ENCODE data around the gene ATRN. TPM values are rescaled to one million over a fixed set of nuclear protein-coding genes. Genes with fewer than 3 reads are reported as not detected.

ATRN gene
- total RNA-seq, 2 donors from 2014 or later = 17.0 to 23.1 TPM

DNA sequence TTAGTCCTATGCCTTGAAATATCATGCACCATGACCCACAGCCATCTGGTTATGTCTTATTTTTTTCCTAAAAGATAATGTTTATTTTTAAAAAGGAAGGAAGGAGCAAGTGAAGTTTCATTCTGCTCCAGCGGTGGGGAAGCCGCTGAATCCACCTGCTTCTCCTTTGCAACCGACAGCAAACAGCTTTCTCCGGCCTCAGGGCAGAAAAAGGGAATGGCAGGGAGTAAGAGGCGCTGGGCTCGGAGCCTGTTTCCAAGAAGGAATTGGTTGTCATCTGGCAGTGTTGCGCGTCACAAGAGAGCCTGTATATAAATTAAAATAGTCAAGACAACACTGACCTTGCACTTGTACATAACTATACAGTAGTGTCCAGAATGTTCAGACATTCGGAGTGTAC, 178.1 kb downstream of the ATRN start:
- Histone ChIP-seq H3K4me3 (no peak overlapping the region), H3K9me3 (no peaks in the 10 kb centered on the region), H3K27me3 (no peaks in the 10 kb centered on the region), H3K27ac (no peak overlapping the region), H3K9ac (ENCODE audit: low read depth in 2 of 2, low read length in 2 of 2) (no peak overlapping the region), H3K4me1 (no peaks in the 10 kb centered on the region), H3K36me3 (no peaks in the 10 kb centered on the region)
- no peak for DNase-seq
- TF ChIP-seq, protein P1, sequence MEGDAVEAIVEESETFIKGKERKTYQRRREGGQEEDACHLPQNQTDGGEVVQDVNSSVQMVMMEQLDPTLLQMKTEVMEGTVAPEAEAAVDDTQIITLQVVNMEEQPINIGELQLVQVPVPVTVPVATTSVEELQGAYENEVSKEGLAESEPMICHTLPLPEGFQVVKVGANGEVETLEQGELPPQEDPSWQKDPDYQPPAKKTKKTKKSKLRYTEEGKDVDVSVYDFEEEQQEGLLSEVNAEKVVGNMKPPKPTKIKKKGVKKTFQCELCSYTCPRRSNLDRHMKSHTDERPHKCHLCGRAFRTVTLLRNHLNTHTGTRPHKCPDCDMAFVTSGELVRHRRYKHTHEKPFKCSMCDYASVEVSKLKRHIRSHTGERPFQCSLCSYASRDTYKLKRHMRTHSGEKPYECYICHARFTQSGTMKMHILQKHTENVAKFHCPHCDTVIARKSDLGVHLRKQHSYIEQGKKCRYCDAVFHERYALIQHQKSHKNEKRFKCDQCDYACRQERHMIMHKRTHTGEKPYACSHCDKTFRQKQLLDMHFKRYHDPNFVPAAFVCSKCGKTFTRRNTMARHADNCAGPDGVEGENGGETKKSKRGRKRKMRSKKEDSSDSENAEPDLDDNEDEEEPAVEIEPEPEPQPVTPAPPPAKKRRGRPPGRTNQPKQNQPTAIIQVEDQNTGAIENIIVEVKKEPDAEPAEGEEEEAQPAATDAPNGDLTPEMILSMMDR (IDR thresholded peaks at IDR 0.05) = no peak
- intact Hi-C loops (cut with DNase I) = no loop called here

DNA sequence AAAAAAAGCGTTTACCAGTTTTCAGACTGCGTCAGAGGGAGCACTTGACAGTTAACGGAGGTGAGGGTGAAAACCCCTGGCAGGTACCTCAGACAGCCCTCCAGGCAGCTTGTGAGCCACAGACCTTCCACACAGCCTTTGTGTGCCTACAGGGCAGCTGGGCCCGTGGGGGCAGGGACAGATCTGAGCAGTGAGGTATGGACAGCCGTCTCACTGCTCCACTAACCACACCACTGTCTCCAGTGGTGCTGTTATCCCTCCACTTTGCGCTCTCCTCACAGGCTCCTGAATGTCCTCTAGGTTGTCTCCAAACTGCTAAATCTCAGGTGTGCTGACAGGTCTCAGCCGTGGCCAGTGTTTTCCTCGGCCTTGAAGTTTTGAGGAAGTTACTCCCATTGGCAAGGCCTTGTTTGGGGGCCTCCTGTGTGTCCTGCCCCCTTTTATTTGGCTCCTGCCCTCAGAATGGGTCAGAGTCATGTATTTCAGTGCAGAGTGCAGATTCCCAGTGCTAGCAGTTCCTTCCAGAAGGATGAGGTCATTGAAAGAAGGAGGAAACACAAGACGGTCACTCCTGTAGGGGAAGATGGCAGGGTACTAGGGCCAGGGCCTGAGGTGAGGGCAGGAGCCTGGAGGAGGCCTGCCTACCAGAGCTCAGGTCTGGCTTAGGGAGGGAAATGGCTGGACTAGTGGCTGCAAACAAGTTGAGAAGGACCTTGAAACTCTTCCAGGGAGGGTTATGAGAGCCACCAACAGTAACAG, 180.6 kb downstream of the ATRN start:
- H3K4me3 ChIP-seq = no peak overlapping the region
- no peak overlapping the region for H3K9ac ChIP-seq (ENCODE audit: low read depth in 2 of 2, low read length in 2 of 2)
- no peaks in the 10 kb centered on the region for H3K4me1 ChIP-seq
- no peaks in the 10 kb centered on the region for H3K36me3 ChIP-seq
- DNase-seq = no peak
- no peaks in the 10 kb centered on the region for H3K27me3 ChIP-seq
- no peaks in the 10 kb centered on the region for H3K9me3 ChIP-seq
- TF ChIP-seq, protein P1 (IDR thresholded peaks at IDR 0.05) = no peak
- H3K27ac ChIP-seq = no peak overlapping the region
- intact Hi-C loops (cut with DNase I) = no loop called here

DNA sequence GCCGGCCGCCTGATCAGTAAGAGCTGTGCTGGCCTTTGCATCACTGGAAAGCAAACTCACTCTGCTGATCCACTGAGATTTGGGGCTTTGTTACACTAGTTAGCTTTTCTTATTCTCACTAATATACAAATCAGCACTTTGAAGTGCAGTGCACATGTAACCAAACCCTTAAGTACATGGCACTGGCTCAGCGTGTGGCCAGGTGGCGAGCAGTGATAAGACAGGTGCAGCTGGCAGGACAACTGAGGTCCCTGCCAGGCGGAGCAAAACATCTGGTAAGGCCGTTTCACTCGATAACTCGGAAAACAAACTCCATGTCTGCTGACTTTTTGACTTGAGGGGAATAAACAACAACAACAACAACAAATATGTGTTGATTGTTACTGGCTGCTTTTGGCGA, 181.4 kb downstream of the ATRN start:
- TF ChIP-seq, protein P1 (IDR thresholded peaks at IDR 0.05) = no peak
- Histone ChIP-seq H3K9me3 (no peaks in the 10 kb centered on the region), H3K4me3 (no peak overlapping the region), H3K27me3 (no peaks in the 10 kb centered on the region), H3K27ac (no peak overlapping the region), H3K4me1 (no peaks in the 10 kb centered on the region), H3K36me3 (no peaks in the 10 kb centered on the region), H3K9ac (ENCODE audit: low read depth in 2 of 2, low read length in 2 of 2) (no peak overlapping the region)
- intact Hi-C loops (cut with DNase I) = no loop called here
- no peak for DNase-seq

DNA sequence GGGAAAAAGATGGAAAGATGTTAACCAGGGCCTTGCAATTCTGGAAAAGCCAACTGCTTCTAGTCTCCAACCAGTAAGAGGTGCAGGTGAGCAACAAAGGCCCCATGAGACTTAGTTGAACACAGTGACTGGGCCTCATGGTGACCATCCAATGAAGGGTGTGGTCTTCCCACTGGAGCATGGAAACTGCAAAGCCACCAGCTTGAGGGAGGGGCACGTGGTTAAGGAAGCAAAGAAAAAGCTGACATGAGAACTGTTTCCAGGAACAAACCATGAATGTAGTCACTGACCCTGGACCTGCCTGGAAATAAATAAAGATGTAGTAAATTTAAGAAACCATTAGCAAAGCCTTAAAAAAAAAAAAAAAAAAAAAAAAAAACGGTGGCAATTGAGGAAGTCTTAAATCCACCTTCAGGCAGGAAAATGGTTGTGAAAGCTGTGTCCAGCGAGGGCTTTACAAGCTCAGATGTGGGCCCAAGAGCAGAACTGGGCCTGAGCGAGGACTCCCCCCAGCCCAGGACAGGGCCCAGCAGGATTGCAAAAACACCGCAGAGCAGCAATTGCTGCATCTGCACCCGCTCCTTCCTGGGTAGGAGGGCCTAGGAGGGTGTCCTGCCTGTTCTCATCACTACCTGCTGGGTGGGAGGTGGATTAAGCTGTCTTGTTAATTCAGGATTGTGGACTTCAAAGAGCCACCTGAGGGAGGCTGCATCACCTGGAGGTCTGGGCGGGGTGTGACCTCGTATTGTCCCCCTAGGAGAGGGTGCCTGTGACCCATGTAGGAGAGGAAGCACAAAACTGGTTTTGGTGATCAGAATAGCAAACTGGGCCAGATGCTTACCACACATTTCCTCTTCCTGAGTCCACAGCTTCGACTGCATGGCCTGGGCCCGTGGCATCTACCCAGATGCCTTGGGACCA, 182.1 kb downstream of the ATRN start:
- Histone ChIP-seq H3K9me3 (no peaks in the 10 kb centered on the region), H3K36me3 (no peaks in the 10 kb centered on the region), H3K27me3 (no peaks in the 10 kb centered on the region), H3K9ac (ENCODE audit: low read depth in 2 of 2, low read length in 2 of 2) (no peak overlapping the region), H3K4me1 (no peaks in the 10 kb centered on the region), H3K4me3 (no peak overlapping the region), H3K27ac (no peak overlapping the region)
- DNase-seq = no peak
- TF ChIP-seq, protein P1 (IDR thresholded peaks at IDR 0.05) = no peak
- intact Hi-C loops (cut with DNase I) = no loop called here

DNA sequence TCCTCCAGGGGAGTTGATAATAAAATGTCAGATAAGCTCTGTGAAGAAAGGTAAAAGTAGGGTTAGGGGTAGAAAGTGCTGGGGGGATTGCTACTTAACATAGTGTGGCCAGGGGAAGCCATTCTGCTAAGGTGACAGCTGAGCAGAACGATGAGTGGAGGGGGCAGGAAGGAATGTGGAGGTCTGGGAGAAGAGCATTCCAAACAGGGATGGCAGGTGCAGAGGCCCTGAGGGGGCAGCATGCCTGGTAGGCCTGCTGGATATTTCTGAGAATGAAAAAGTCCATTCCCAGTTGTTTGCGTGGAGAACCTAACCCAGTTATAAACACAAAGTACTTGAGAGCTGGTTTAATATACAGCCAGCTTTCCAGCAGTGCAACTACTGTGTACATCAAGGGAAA, 183.1 kb downstream of the ATRN start:
- Histone ChIP-seq H3K4me1 (no peaks in the 10 kb centered on the region), H3K4me3 (no peak overlapping the region), H3K9ac (ENCODE audit: low read depth in 2 of 2, low read length in 2 of 2) (no peak overlapping the region), H3K9me3 (no peaks in the 10 kb centered on the region), H3K27me3 (no peaks in the 10 kb centered on the region), H3K36me3 (no peaks in the 10 kb centered on the region), H3K27ac (no peak overlapping the region)
- intact Hi-C loops (cut with DNase I) = no loop called here
- no peak for DNase-seq
- TF ChIP-seq, protein P1 (IDR thresholded peaks at IDR 0.05) = no peak
